Neuronal stem cell (in vitro differentiated cells): ENCODE data around the gene KASH5.

Experiments used
- DNase-seq: peaks from one replicate; pipeline ENCODE4 v3.0.0-alpha.2; 2013; ENCODE audit warnings: low spot score
- H2AFZ ChIP-seq: one replicate; pipeline ENCODE4 v1.6.1; 2013; ENCODE audit warnings: mild to moderate bottlenecking, low read length, inconsistent platforms
- H2AK5ac ChIP-seq: 2 replicates; pipeline ENCODE4 v1.6.1; 2013; ENCODE audit warnings: low read depth, mild to moderate bottlenecking, inconsistent platforms, low read length, moderate library complexity, mixed read lengths
- H2BK120ac ChIP-seq: 2 replicates; pipeline ENCODE4 v1.6.1; 2013; ENCODE audit warnings: low read depth, mild to moderate bottlenecking, inconsistent platforms, low read length, moderate library complexity, mixed read lengths
- H2BK12ac ChIP-seq: one replicate; pipeline ENCODE4 v1.6.1; 2013; ENCODE audit warnings: low read length, inconsistent platforms
- H2BK15ac ChIP-seq: 2 replicates; pipeline ENCODE4 v1.6.1; 2013; ENCODE audit warnings: mild to moderate bottlenecking, low read length, inconsistent platforms, mixed read lengths
- H2BK5ac ChIP-seq: one replicate; pipeline ENCODE4 v1.6.1; 2013; ENCODE audit warnings: inconsistent platforms, mild to moderate bottlenecking, low read length, moderate library complexity
- H3K14ac ChIP-seq: one replicate; pipeline ENCODE4 v1.6.1; 2013; ENCODE audit warnings: low read length, inconsistent platforms
- H3K18ac ChIP-seq: 2 replicates; pipeline ENCODE4 v1.6.1; 2013; ENCODE audit warnings: low read length, inconsistent platforms
- H3K23ac ChIP-seq: 2 replicates; pipeline ENCODE4 v1.6.1; 2013; ENCODE audit warnings: low read depth, mild to moderate bottlenecking, mixed read lengths, low read length, inconsistent platforms; ENCODE audit not compliant: poor library complexity
- H3K27ac ChIP-seq: replicated peaks from 3 replicates; pipeline ENCODE4 v1.5.1; 2013; ENCODE audit warnings: low read length, inconsistent platforms
- H3K27me3 ChIP-seq, 3 experiments: 2 replicates each; pipeline ENCODE4 v1.6.1; 2013; ENCODE audit warnings: low read length in 3 of 3, mild to moderate bottlenecking in 2 of 3, inconsistent platforms in 1 of 3, low read depth in 1 of 3, mixed read lengths in 1 of 3, moderate library complexity in 1 of 3; ENCODE audit not compliant: control insufficient read depth in 3 of 3, insufficient read depth in 3 of 3
- H3K36me3 ChIP-seq, 2 donors: replicated peaks in 1 of 2; 2 replicates each; pipeline ENCODE4 v1.6.1; 2013; ENCODE audit warnings: low read length in 2 of 2; ENCODE audit not compliant: control insufficient read depth in 2 of 2, insufficient read depth in 2 of 2
- H3K4ac ChIP-seq: 2 replicates; pipeline ENCODE4 v1.6.1; 2013; ENCODE audit warnings: inconsistent platforms, mild to moderate bottlenecking, low read length, moderate library complexity
- H3K4me1 ChIP-seq, 2 donors: 1 replicate in 1 of 2; 2 replicates in 1 of 2; pipeline ENCODE4 v1.6.1; 2013; ENCODE audit warnings: low read length in 2 of 2, low read depth in 1 of 2; ENCODE audit not compliant: control insufficient read depth in 2 of 2, insufficient read depth in 1 of 2
- H3K4me2 ChIP-seq: one replicate; pipeline ENCODE4 v1.6.1; 2013; ENCODE audit warnings: mild to moderate bottlenecking, low read length, inconsistent platforms; ENCODE audit not compliant: insufficient read depth, poor library complexity, severe bottlenecking
- H3K4me3 ChIP-seq, 2 donors: 2 replicates each; pipeline ENCODE4 v1.5.1; 2013; ENCODE audit warnings: low read length in 2 of 2, mild to moderate bottlenecking in 2 of 2, inconsistent platforms in 1 of 2, moderate library complexity in 1 of 2
- H3K79me1 ChIP-seq: one replicate; pipeline ENCODE4 v1.6.1; 2013; ENCODE audit warnings: low read depth, mild to moderate bottlenecking, inconsistent platforms, low read length, moderate library complexity
- H3K9ac ChIP-seq: one replicate; pipeline ENCODE4 v1.6.1; 2013; ENCODE audit warnings: mild to moderate bottlenecking, low read depth, low read length, inconsistent platforms; ENCODE audit not compliant: poor library complexity
- H3K9me3 ChIP-seq, 2 donors: replicated peaks in 1 of 2; 2 replicates each; pipeline versions ENCODE3 to v1.6.1; 2013; ENCODE audit warnings: low read length in 2 of 2, mild to moderate bottlenecking in 2 of 2, inconsistent platforms in 1 of 2, low read depth in 1 of 2, mixed read lengths in 1 of 2, moderate library complexity in 1 of 2; ENCODE audit not compliant: control insufficient read depth in 2 of 2, insufficient read depth in 1 of 2
- H4K8ac ChIP-seq: one replicate; pipeline ENCODE4 v1.6.1; 2013; ENCODE audit warnings: low read depth, mild to moderate bottlenecking, inconsistent platforms, low read length, moderate library complexity
- H4K91ac ChIP-seq: one replicate; pipeline ENCODE4 v1.6.1; 2013; ENCODE audit warnings: low read length, low read depth, mild to moderate bottlenecking, inconsistent platforms; ENCODE audit not compliant: poor library complexity
- WGBS, 2 donors: extraction: QIAGEN DNeasy Blood & Tissue Kit; methylation state at CpG; one replicate each; pipeline ENCODE4 v1.1.7; 2013; ENCODE audit warnings: missing lambda C conversion rate in 2 of 2, mixed read lengths in 1 of 2; ENCODE audit not compliant: insufficient read length in 2 of 2, insufficient replicate concordance in 1 of 2; ENCODE audit errors: extremely low coverage in 2 of 2; 5-methylcytosine and 5-hydroxymethylcytosine counted together

Gene KASH5

DNA sequence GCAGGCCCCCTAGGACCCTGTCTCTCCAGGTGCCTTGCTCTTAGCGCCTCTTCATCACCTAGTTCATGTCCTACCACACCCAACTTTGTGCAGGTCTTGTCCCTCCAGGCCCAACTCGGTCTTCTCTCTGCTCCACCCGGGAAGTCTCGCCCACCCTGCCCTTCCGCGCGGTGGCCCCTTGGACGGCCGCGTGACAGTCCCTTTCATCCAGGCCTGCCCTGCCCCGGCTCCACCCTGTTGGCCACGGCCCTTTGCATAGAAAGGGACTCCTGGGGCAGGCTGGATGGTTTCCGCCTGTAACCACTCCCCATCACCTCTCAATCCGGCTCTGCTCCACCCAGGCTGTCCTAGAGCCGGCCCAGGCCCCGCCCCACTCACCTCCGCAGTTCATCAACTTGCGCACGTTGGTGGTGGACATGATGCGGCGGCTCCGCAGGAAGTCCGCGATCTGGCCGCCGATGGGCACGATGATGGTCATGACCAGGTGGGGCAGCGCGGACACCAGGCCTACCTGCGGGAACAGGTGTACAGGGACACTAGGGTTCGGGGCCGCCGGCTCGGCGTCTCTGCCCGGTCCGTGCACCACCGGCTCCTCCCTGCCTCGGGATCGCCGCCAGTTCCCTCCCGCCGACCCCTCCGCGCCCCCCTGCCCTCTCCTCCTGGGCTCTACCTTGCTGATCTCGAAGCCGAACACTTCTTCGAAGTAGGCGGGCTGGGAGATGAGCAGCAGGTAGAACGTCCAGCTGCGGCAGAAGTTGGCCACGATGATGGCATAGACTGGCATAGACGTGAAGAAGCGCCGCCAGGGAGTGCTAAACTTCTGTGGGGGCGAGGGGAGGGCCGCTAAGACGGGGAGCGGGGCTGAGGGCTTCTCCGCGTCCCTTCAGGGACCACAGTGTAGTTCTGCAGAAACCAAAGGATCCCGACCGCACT is 44.4 kb downstream of the KASH5 start:
- H3K18ac ChIP-seq: peak overlapping the region; percentile 76
- H3K9ac ChIP-seq: no peak overlapping the region
- H3K23ac ChIP-seq: peak overlapping the region; percentile 65
- H2AK5ac ChIP-seq: peak overlapping the region; percentile 86
- H4K91ac ChIP-seq: no peak overlapping the region
- peak overlapping the region; percentile 49 for H2BK15ac ChIP-seq
- no peak overlapping the region for H2BK120ac ChIP-seq
- no peak overlapping the region for H3K4me3 ChIP-seq
- peaks cover 10 to 94% (median 53%) of the 10 kb centered on the region in 3 experiments for H3K27me3 ChIP-seq
- H2BK5ac ChIP-seq: no peak overlapping the region
- H2BK12ac ChIP-seq: peak overlapping the region; percentile 73
- DNase-seq: no peak
- peaks cover 2% of the 10 kb centered on the region for H3K79me1 ChIP-seq
- H3K27ac ChIP-seq: no peak overlapping the region
- H3K9me3 ChIP-seq: peaks cover 12 to 13% of the 10 kb centered on the region in 2 donors
- H3K4ac ChIP-seq: peak overlapping the region; percentile 84
- H3K14ac ChIP-seq: peak overlapping the region; percentile 82
- no peaks in the 10 kb centered on the region for H3K36me3 ChIP-seq
- peaks cover 20 to 21% of the 10 kb centered on the region in 2 donors for H3K4me1 ChIP-seq
- H4K8ac ChIP-seq: peak overlapping the region; percentile 17
- no peak overlapping the region for H2AFZ ChIP-seq
- no CpG with 5 or more reads among the region's 63 CpGs for WGBS, 2 donors
- H3K4me2 ChIP-seq: no peak overlapping the region

GRCh38 chr19:49433240-49433901 is 45.3 kb downstream of the KASH5 start:
- H3K27ac ChIP-seq: no peak overlapping the region
- H2AK5ac ChIP-seq: peak overlapping the region; percentile 78
- no peak overlapping the region for H3K14ac ChIP-seq
- no peak for DNase-seq
- peaks cover 11 to 95% (median 54%) of the 10 kb centered on the region in 3 experiments for H3K27me3 ChIP-seq
- no peak overlapping the region for H4K8ac ChIP-seq
- H4K91ac ChIP-seq: no peak overlapping the region
- peaks cover 2% of the 10 kb centered on the region for H3K79me1 ChIP-seq
- peak overlapping the region; percentile 8 for H3K23ac ChIP-seq
- no peak overlapping the region for H3K18ac ChIP-seq
- no peak overlapping the region for H3K4ac ChIP-seq
- no peak overlapping the region for H3K4me3 ChIP-seq
- H3K4me1 ChIP-seq: peaks cover 16% of the 10 kb centered on the region in 2 donors
- peaks cover 12 to 13% of the 10 kb centered on the region in 2 donors for H3K9me3 ChIP-seq
- no peak overlapping the region for H2BK5ac ChIP-seq
- no peak overlapping the region for H2BK120ac ChIP-seq
- no CpG with 5 or more reads among the region's 31 CpGs for WGBS, 2 donors
- no peak overlapping the region for H2BK12ac ChIP-seq
- H3K36me3 ChIP-seq: no peaks in the 10 kb centered on the region
- no peak overlapping the region for H3K4me2 ChIP-seq
- H3K9ac ChIP-seq: no peak overlapping the region
- H2AFZ ChIP-seq: no peak overlapping the region
- peak overlapping the region; percentile 15 for H2BK15ac ChIP-seq

DNA sequence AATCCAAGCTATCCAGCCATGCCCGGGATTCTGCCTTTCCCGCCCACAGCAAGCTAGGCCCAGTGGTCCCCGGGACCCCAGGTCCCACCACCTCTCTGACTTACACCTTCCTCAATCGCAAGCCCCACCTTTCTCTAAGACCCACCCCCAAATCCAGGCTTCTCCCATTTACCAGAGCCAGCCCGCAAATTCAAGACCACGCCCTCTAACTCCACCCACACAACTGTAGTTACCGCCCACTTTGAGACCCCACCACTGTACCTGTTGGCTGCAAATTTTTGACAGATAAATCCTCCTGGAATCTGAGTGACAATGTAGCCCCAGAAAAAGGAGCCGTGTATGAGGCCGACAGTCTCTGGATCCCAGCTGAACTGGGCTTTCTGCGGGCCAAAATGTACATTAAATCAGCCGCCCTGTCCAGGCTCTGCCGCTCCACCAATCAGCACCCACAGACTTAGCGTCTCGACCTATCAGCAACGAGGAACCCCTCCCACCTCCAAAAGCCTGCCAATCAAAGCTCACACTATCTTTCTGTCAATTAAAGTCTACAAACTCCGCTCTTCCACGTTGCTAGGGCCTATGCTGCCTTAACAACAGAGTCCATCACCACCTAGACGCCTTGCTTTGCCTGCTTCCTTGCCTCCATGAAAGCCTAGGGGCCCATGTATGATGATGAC is 47.0 kb downstream of the KASH5 start:
- Histone ChIP-seq H3K27ac (no peak overlapping the region), H2BK12ac (no peak overlapping the region), H4K8ac (no peak overlapping the region), H2BK120ac (no peak overlapping the region), H3K4me1 (peaks cover 3 to 12% of the 10 kb centered on the region in 2 donors), H3K36me3 (no peaks in the 10 kb centered on the region), H3K18ac (peak overlapping the region; percentile 7), H3K9me3 (peaks cover 12 to 13% of the 10 kb centered on the region in 2 donors), H2AFZ (no peak overlapping the region), H2BK15ac (peak overlapping the region; percentile 28), H3K4me2 (no peak overlapping the region), H4K91ac (no peak overlapping the region), H3K23ac (no peak overlapping the region), H2AK5ac (peak overlapping the region; percentile 98), H3K9ac (no peak overlapping the region), H3K4me3 (no peak overlapping the region), H3K4ac (no peak overlapping the region), H3K14ac (no peak overlapping the region), H2BK5ac (no peak overlapping the region), H3K79me1 (no peaks in the 10 kb centered on the region), H3K27me3 (peaks cover 11 to 98% (median 66%) of the 10 kb centered on the region in 3 experiments)
- DNase-seq: no peak
- WGBS, 2 donors: no CpG with 5 or more reads among the region's 18 CpGs
